Measurements from ENCODE around the gene ZNF610. TPM values are rescaled to one million over a fixed set of nuclear protein-coding genes. Genes with fewer than 3 reads are reported as not detected.

ZNF610 gene
- 24.4 TPM for total RNA-seq

GRCh38 chr19:52336117-52336790 is at the start of gene ZNF610:
Gene ZNF610 (plus strand): TSS chr19:52336243. CDS start chr19:52349173, 12,930 bp downstream.

GRCh38 chr19:52296773-52297600 is 39.1 kb upstream of the ZNF610 start, which contains the start of gene ZNF480:
Gene ZNF480 (plus strand): TSS chr19:52297169. CDS start chr19:52300413, 3,244 bp downstream.

GRCh38 chr19:52369559-52370340 is 33.7 kb downstream of the ZNF610 start, which contains the start of gene ZNF880:
Gene ZNF880 (plus strand): TSS chr19:52369923. CDS start chr19:52369966, 43 bp downstream.

GRCh38 chr19:52397310-52398080 is 61.5 kb downstream of the ZNF610 start, which contains the start of gene ZNF528:
Gene ZNF528 (plus strand): TSS chr19:52397849. CDS start chr19:52402014, 4,165 bp downstream.

Small RNA genes within 50 kb of the gene (small RNA-seq; reads per million reads assigned to genes)
- gene AC010332.1 (ENCODE audit: low replicate concordance), result not detected

Other genes with a start within 250 kb of the ZNF610 start
- gene ZNF841, start 240.5 kb upstream of the ZNF610 start, total RNA-seq, result 68.9 TPM
- gene ZNF616, start 196.3 kb upstream of the ZNF610 start, total RNA-seq, result 35.1 TPM
- gene ZNF836, start 164.6 kb upstream of the ZNF610 start, total RNA-seq, result 48.2 TPM
- 286 TPM for gene PPP2R1A, start 146.2 kb upstream of the ZNF610 start, total RNA-seq
- 19.1 TPM for gene ZNF766, start 66.7 kb upstream of the ZNF610 start, total RNA-seq
- 14.7 TPM for gene ZNF480, start 39.1 kb upstream of the ZNF610 start, total RNA-seq
- 122 TPM for gene ZNF880, start 33.7 kb downstream of the ZNF610 start, total RNA-seq
- gene ZNF528, start 61.6 kb downstream of the ZNF610 start, total RNA-seq, result 138 TPM
- 9.4 TPM for gene ZNF534, start 92.9 kb downstream of the ZNF610 start, total RNA-seq
- 36.6 TPM for gene ZNF578, start 117.3 kb downstream of the ZNF610 start, total RNA-seq
- gene ZNF808, start 191.4 kb downstream of the ZNF610 start, total RNA-seq, result 48.5 TPM
- gene ZNF701, start 234.0 kb downstream of the ZNF610 start, total RNA-seq, result 41.3 TPM

All from parietal lobe (tissue), 2 donors.